Activated CD4-positive, alpha-beta T cell treated with anti-CD3 and anti-CD28 coated beads, Interleukin-10, Interleukin-2, amounts not matched to agents 100 ng/mL and 50 ng/mL, durations not matched to agents 16 hours and 8 hours (primary cell): Measurements from ENCODE around the gene RBMXL2.

Experiments used
- DNase-seq: peaks from one replicate; pipeline ENCODE4 v3.0.0-alpha.2; 2020

The RBMXL2 gene

GRCh38 chr11:7088921-7089320, at the start of gene RBMXL2:
Gene RBMXL2, plus strand, starts transcription at chr11:7088998. Its CDS starts 123 bp downstream, at chr11:7089121.
- DNase-seq: no peak

GRCh38 chr11:7046474-7047175, 42.2 kb upstream of the RBMXL2 start:
- no peak for DNase-seq

- DNase-seq: no peak
These were observed 38.6 kb upstream of the RBMXL2 start for GRCh38 chr11:7050191-7050590.

GRCh38 chr11:7056828-7057513, 31.8 kb upstream of the RBMXL2 start:
- no peak for DNase-seq

- DNase-seq: no peak
These were observed 31.2 kb upstream of the RBMXL2 start for GRCh38 chr11:7057641-7058040.

- DNase-seq: no peak
These were observed 27.9 kb upstream of the RBMXL2 start for GRCh38 chr11:7060868-7061267.

- no peak for DNase-seq
These were observed 26.3 kb upstream of the RBMXL2 start for GRCh38 chr11:7062534-7062933.

GRCh38 chr11:7072401-7073028, 16.3 kb upstream of the RBMXL2 start:
- no peak for DNase-seq

GRCh38 chr11:7077101-7077500, 11.7 kb upstream of the RBMXL2 start:
- no peak for DNase-seq

GRCh38 chr11:7079545-7080135, 9.2 kb upstream of the RBMXL2 start:
- DNase-seq: no peak

GRCh38 chr11:7080900-7081299, 7.9 kb upstream of the RBMXL2 start:
- DNase-seq: no peak

- no peak for DNase-seq
These were observed 7.4 kb upstream of the RBMXL2 start for GRCh38 chr11:7081441-7081840.

GRCh38 chr11:7089328-7090251, 792 bp downstream of the RBMXL2 start:
- no peak for DNase-seq

GRCh38 chr11:7098235-7098832, 9.5 kb downstream of the RBMXL2 start:
- peak; percentile 60 for DNase-seq

- DNase-seq: no peak
These were observed 27.0 kb downstream of the RBMXL2 start for GRCh38 chr11:7115780-7116179.

GRCh38 chr11:7116370-7116769, 27.6 kb downstream of the RBMXL2 start:
- no peak for DNase-seq

- no peak for DNase-seq
These were observed 49.3 kb downstream of the RBMXL2 start for GRCh38 chr11:7138051-7138450.
